Measurements from ENCODE around the gene AEBP2.
"Not testable (repeated sequence)": the region's sequence is repeated elsewhere in the genome, so short reads cannot be mapped to it uniquely, and the experiment has no call there.

The AEBP2 gene

GRCh38 chr12:19421503-19422282 lies 17.6 kb upstream of the AEBP2 start:
- DNase-seq (ENCODE audit: low spot score) = no peak

- DNase-seq (ENCODE audit: low spot score) = no peak
Observed at GRCh38 chr12:19423166-19423930, 15.9 kb upstream of the AEBP2 start.

- no peak for DNase-seq (ENCODE audit: low spot score)
Observed at GRCh38 chr12:19428246-19428645, 11.0 kb upstream of the AEBP2 start.

- DNase-seq (ENCODE audit: low spot score) = not testable (repeated sequence)
Observed at GRCh38 chr12:19429491-19429890, 9.8 kb upstream of the AEBP2 start.

- DNase-seq (ENCODE audit: low spot score) = no peak
Observed at GRCh38 chr12:19430988-19431387, 8.3 kb upstream of the AEBP2 start.

GRCh38 chr12:19431407-19432308 lies 7.6 kb upstream of the AEBP2 start:
- no peak for DNase-seq (ENCODE audit: low spot score)

- no peak for DNase-seq (ENCODE audit: low spot score)
Observed at GRCh38 chr12:19432309-19433170, 6.8 kb upstream of the AEBP2 start.

- DNase-seq (ENCODE audit: low spot score) = no peak
Observed at GRCh38 chr12:19434538-19434937, 4.8 kb upstream of the AEBP2 start.

GRCh38 chr12:19435831-19436497 lies 3.3 kb upstream of the AEBP2 start:
- no peak for DNase-seq (ENCODE audit: low spot score)

GRCh38 chr12:19436931-19437330 lies 2.4 kb upstream of the AEBP2 start:
- no peak for DNase-seq (ENCODE audit: low spot score)

GRCh38 chr12:19437996-19438395 lies 1.3 kb upstream of the AEBP2 start:
- DNase-seq (ENCODE audit: low spot score) = no peak

- DNase-seq (ENCODE audit: low spot score) = peak; percentile 34
Observed at GRCh38 chr12:19440019-19440858, 947 bp downstream of the AEBP2 start.

GRCh38 chr12:19440916-19441315 lies 1.6 kb downstream of the AEBP2 start:
- DNase-seq (ENCODE audit: low spot score) = no peak

- DNase-seq (ENCODE audit: low spot score) = no peak
Observed at GRCh38 chr12:19443585-19443984, 4.3 kb downstream of the AEBP2 start.

GRCh38 chr12:19444097-19444496 lies 4.8 kb downstream of the AEBP2 start:
- no peak for DNase-seq (ENCODE audit: low spot score)

GRCh38 chr12:19447386-19447785 lies 8.1 kb downstream of the AEBP2 start:
- DNase-seq (ENCODE audit: low spot score) = no peak

- no peak for DNase-seq (ENCODE audit: low spot score)
Observed at GRCh38 chr12:19449814-19450213, 10.5 kb downstream of the AEBP2 start.

- no peak for DNase-seq (ENCODE audit: low spot score)
Observed at GRCh38 chr12:19450362-19450761, 11.1 kb downstream of the AEBP2 start.

GRCh38 chr12:19451196-19451595 lies 11.9 kb downstream of the AEBP2 start:
- no peak for DNase-seq (ENCODE audit: low spot score)

GRCh38 chr12:19453961-19454360 lies 14.7 kb downstream of the AEBP2 start:
- no peak for DNase-seq (ENCODE audit: low spot score)

Data from kidney capillary endothelial cell (primary cell).